Activated CD4-positive, alpha-beta T cell treated with anti-CD3 and anti-CD28 coated beads, Interleukin-2, Interleukin-4, amounts not matched to agents 100 ng/mL and 50 ng/mL, durations not matched to agents 16 hours and 8 hours (primary cell): ENCODE data around the gene SRMS.
A peak's percentile ranks its signal among the peaks of the same experiment; 100 is the strongest.

Experiments used
- DNase-seq: peaks from one replicate; pipeline ENCODE4 v3.0.0-alpha.2; 2020; ENCODE audit warnings: low spot score

The SRMS gene

GRCh38 chr20:63501818-63502670 is 45.5 kb downstream of the SRMS start:
- DNase-seq = no peak

DNA sequence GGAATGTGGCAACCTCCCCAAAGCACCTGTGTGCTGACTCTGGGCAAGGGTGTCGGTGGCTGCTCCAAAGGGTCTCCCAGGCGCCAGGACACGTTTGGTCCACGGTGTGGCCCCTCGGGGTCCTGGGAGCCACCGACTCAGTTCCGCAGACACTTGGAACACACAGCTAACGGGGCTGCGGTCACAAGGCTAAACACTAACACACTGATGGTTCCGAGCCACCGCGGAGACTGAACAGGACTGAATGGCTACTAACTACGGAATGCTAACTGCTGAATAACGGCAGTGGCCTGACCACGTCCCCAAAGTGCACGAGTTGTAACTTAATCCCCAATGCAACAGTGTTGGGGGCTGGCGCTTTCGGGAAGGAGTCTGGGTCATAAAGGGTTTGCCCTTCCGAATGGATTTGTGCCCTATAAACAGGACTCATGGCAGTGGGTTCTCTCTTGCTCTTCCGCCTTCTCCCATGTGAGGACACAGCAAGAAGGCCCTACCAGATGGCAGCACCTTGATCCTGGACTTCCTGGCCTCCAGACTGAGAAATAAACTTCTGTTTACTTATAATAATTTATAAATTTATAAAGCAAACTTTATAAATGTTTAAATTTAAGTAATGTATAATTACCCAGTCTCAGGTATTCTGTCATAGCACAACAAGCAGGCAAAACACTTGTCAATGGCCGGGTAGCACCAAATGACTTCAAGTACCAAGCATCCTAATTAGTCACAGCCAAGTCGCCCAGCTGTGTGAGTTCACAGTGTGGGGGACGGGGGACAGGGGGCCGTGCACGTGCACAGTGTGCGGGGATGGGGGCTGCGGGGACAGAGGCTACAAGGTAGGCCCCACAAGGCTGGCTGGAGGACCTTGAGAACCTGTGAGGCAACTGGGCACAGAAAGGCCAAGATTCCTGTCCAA is 46.4 kb downstream of the SRMS start:
- DNase-seq = no peak

GRCh38 chr20:63500151-63500901 is 47.2 kb downstream of the SRMS start:
- no peak for DNase-seq

- no peak for DNase-seq
Observed at GRCh38 chr20:63499338-63499969, 48.1 kb downstream of the SRMS start.

- no peak for DNase-seq
Observed at GRCh38 chr20:63498960-63499337, 48.6 kb downstream of the SRMS start, which contains the start of gene EEF1A2. Gene EEF1A2, minus strand, starts transcription at chr20:63499083. Its CDS starts 1,320 bp downstream, at chr20:63497763.

DNA sequence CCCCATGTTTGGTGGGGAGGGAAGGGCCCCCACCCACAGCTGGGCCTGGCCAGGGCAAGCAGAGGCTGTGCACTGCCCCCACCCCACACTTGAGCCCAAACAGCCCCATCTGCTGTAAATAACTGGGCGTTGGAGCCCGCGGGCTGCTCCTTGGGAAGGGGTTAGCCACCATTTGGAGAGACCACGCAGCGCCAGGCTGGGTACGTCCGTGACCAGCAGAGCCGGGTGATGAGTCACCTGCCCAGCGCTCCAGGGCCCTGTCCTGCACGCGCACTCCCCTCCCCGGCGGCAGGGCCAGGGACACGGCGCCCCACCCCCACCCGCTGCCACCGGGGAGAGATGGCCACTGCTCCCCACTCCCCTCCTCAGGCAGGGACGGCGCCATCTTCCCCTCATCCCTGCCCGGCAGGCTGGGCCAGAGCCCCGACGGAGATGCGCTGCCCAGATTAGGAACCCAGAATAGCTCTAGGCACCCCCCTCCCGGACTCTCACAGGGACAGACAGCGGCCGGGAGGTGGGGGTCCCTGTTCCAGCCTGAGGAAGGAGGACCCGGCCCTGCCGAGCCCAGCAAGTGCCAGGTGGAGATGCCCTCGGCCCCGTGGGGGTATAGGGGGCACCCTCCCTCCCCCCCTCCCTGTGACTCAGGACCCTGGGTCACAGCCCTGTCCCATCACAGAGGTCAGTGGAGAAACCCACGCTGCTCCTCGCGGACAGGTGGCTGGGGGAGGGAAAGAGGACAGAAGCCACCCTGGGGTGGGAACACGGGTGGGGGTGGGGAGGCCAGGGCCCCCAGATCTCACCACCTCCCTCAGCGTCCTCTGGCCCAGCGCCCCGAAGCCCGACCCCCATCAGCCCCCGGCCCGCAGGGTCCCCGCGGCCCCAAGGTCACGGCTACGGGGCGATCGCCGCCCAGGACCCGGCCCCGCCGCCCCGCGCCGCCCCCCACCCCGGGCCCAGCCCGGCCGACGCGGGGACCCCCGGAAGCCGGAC is 49.3 kb downstream of the SRMS start:
- no peak for DNase-seq

- DNase-seq = no peak
Observed at GRCh38 chr20:63497138-63497945, 50.2 kb downstream of the SRMS start.

GRCh38 chr20:63496596-63497120 is 50.9 kb downstream of the SRMS start:
- no peak for DNase-seq

DNA sequence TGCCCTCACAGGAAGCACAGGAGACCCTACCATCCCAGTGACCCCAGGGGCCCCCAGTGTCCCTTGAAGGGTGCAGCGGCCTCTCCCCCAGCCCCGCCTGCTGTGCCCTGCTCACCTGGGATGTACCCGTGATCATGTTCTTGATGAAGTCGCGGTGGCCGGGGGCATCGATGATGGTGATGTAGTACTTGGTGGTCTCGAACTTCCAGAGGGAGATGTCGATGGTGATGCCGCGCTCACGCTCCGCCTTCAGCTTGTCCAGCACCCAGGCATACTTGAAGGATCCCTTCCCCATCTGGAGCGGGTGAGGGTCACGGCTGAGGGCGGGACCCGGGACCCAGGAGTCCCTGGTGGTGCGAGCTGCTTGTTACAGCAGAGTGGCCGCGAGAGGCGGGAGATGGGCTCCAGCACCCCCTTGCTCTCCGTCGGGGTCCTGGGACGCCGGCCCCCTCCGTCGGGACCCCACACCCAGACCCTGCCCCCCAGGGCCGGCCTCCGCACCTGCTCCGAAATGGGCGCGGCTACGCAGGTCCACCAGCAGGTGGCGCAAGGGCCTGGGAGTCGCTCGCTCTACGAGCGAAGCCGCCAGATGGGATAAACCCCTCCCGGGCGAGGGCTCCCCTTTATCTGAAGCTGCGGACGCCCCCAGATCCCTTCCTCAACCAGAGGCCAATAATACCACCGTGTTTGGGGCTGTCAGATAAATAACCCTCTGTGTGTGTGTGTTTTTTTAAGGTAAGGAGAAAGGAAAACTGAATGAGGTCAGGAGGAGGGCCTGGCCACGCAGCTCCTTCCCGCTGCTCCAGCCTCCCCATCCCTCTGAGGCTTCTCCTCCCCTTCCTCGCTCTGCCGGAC is 51.6 kb downstream of the SRMS start:
- peak; percentile 73 for DNase-seq

GRCh38 chr20:63495167-63495720 is 52.3 kb downstream of the SRMS start:
- no peak for DNase-seq

DNA sequence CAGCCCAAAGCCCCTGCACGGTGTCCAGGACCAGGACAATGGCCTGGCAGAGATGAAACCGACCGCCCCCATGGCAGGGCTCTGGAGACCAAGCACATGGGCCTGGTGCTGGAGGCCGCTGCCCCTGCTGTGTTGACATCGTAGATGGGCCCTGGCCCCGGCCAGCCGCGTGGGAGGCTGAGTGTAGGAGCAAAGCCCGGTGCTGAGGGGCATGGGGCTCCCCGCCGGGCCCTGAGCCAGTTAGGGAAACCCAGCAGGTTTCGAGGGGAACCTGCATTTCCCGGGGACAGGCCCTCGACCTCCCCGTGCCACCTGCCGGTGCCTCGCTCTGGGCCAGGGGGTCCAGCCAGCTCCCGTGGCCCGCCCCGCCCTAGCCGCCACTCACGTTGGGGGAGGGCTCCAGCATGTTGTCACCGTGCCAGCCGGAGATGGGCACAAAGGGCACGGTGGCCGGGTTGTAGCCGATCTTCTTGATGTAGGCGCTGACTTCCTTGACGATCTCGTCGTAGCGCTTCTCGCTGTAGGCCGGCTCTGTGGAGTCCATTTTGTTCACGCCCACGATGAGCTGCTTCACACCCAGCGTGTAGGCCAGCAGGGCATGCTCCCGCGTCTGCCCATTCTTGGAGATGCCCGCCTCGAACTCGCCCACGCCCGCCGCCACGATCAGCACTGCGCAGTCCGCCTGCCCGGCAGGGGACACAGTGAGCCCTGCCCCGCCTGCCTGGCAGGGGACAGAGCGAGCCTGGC is 53.0 kb downstream of the SRMS start:
- DNase-seq = no peak

DNA sequence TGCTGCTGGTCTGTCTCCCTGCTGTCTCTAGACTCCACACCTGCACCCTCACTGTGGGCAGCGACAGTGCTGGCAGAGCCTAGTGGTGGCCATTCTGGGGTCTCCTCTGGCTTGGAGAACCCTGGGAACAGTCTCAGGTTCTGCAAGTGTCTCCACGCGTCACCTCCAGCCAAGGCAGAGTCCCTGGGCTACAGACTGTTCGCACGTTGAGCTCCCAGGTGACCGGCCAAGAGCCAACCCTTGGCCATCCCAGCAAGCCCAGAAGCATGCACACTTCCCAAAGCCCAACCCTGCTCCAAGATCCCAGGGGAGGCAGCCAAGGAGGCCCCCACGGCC is 53.5 kb downstream of the SRMS start:
- no peak for DNase-seq

DNA sequence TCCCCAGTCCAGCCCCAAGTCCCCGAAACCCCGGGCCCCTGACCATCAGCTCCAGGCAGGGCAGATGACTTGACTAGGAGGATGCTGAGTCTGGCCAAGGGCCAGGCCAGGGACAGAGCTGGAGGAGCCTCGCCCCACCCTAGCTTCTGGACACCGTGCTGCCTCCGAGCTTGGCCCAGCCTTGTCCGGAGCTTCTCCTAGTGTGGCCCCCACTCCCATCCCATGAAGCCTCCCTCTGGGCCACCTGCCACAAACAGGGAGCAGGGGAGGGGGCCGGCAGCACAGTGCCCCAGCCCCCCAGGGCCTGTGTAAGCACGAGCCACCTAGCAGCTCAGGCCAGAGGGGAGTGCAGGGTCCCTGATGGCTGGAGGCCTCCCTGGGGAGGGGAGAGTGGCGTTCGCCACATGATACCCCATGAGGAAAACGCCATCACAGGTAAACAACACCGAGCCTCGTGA is 54.0 kb downstream of the SRMS start:
- DNase-seq = no peak

DNA sequence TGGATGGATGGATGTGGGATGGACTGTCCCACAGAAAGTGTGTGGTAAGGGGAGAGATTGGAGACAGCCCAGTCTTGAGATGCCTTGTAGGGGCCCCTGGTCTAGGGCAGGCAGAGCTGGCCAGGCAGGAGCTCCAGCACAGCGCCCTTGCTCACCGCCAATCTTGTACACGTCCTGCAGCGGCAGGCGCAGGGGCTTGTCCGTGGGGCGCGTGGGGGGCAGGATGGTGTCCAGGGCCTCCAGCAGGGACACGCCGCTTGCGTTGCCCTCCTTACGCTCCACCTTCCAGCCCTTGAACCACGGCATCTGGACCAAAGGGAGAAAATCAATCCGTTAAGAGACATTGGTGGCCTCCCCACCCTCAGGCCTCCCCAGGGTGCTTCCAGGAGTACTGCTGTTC is 54.6 kb downstream of the SRMS start:
- no peak for DNase-seq

- DNase-seq = no peak
Observed at GRCh38 chr20:63492518-63492917, 55.0 kb downstream of the SRMS start.

DNA sequence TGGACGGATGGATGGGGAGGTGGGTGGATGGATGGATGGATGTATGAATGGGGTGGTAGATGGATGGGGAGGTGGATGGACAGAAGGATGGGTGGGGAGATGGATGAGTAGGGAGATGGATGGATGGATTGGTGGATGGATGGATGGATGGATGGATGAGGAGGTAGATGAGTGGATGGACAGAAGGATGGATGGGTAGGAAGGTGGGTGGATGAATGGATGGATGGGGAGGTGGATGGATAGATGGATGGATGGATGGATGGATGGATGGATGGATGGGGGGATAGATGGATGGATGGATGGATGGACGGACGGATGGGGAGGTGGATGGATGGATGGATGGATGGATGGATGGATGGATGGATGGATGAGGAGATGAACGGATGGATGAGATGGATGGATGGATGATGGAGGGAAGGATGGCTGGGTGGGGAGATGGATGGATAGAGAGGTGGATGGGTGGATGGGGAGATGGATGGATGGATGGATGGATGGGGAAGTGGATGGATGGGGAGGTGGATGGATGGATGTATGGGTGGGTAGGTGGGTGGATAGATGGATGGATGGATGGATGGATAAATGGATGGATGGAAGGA is 55.8 kb downstream of the SRMS start:
- DNase-seq = no peak

- DNase-seq = no peak
Observed at GRCh38 chr20:63491078-63491477, 56.5 kb downstream of the SRMS start.
